ENCODE measurements around the gene COLQ. TPM values are rescaled to one million over a fixed set of nuclear protein-coding genes. Genes with fewer than 3 reads are reported as not detected.

The COLQ gene
- total RNA-seq, 1 experiment from 2014 or later, result 1.9 TPM

DNA sequence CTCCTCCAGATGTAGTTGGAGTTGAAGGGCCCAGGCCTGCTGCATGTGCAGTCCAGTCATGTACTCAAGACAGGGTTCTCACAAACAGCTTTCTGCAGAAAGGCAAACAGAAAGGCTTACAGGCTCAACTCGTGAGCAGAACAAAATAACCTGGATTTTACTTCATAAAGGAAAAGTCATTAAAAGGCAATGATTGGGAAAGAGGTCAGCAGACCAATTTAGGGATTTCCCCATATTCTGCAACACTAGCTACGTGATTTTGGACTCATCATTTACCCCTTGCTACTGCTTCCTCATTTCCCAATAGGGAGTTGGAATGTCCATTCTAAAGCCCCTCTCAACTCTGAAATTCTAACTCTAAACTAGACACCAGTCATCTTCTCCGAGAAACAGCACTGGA, 112.3 kb downstream of the COLQ start:
- BruUV-seq (replicated peaks), result no TSS peak
- intact Hi-C loops (cut with micrococcal nuclease), result no loop called here

More for the DNA sequence above, 112.3 kb downstream of the COLQ start:
- no peak overlapping the region for H3K9ac ChIP-seq (ENCODE audit: low read length)
- no peak overlapping the region for H2AFZ ChIP-seq (ENCODE audit: low read depth, low read length, poor library complexity, severe bottlenecking)
- H3K9me2 ChIP-seq (ENCODE audit: insufficient read depth), result no peaks in the 10 kb centered on the region
- ChIA-PET POLR2A (no interaction called here), RAD21 (ENCODE audit: low non-redundant PET in 1 of 2, low total read pairs in 2 of 2, uncharacterized antibody in 2 of 2, unreplicated experiment in 2 of 2) (no interaction called here), CTCF (no interaction called here)
- H3K27me3 ChIP-seq (ENCODE audit: insufficient read depth, low read length), result no peaks in the 10 kb centered on the region
- H4K20me1 ChIP-seq (ENCODE audit: insufficient read depth), result no peaks in the 10 kb centered on the region
- ATAC-seq (no peak), DNase-seq (ENCODE audit: low read depth, low spot score) (no peak)
- H3K27ac ChIP-seq (ENCODE audit: low read depth, low read length), result no peak overlapping the region
- no peak for TF ChIP-seq SP1 (IDR thresholded peaks at IDR 0.05; ENCODE audit: low read depth)
- TF ChIP-seq, protein P1, sequence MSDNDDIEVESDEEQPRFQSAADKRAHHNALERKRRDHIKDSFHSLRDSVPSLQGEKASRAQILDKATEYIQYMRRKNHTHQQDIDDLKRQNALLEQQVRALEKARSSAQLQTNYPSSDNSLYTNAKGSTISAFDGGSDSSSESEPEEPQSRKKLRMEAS (IDR thresholded peaks at IDR 0.05), result no peak
- TF ChIP-seq, protein P2, sequence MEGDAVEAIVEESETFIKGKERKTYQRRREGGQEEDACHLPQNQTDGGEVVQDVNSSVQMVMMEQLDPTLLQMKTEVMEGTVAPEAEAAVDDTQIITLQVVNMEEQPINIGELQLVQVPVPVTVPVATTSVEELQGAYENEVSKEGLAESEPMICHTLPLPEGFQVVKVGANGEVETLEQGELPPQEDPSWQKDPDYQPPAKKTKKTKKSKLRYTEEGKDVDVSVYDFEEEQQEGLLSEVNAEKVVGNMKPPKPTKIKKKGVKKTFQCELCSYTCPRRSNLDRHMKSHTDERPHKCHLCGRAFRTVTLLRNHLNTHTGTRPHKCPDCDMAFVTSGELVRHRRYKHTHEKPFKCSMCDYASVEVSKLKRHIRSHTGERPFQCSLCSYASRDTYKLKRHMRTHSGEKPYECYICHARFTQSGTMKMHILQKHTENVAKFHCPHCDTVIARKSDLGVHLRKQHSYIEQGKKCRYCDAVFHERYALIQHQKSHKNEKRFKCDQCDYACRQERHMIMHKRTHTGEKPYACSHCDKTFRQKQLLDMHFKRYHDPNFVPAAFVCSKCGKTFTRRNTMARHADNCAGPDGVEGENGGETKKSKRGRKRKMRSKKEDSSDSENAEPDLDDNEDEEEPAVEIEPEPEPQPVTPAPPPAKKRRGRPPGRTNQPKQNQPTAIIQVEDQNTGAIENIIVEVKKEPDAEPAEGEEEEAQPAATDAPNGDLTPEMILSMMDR (IDR thresholded peaks at IDR 0.05 in 2 of 3, conservative IDR thresholded peaks at IDR 0.05 in 1 of 3; ENCODE audit: borderline replicate concordance in 1 of 3, insufficient read depth in 1 of 3, low read depth in 2 of 3, low read length in 2 of 3), result no peak
- no peak for TF ChIP-seq EZH2 (IDR thresholded peaks at IDR 0.05)
- no peak for TF ChIP-seq EZH2phosphoT487 (IDR thresholded peaks at IDR 0.05; ENCODE audit: borderline replicate concordance)
- TF ChIP-seq CBX3 (IDR thresholded peaks at IDR 0.05; ENCODE audit: low read depth), result no peak
- TF ChIP-seq, protein P3, sequence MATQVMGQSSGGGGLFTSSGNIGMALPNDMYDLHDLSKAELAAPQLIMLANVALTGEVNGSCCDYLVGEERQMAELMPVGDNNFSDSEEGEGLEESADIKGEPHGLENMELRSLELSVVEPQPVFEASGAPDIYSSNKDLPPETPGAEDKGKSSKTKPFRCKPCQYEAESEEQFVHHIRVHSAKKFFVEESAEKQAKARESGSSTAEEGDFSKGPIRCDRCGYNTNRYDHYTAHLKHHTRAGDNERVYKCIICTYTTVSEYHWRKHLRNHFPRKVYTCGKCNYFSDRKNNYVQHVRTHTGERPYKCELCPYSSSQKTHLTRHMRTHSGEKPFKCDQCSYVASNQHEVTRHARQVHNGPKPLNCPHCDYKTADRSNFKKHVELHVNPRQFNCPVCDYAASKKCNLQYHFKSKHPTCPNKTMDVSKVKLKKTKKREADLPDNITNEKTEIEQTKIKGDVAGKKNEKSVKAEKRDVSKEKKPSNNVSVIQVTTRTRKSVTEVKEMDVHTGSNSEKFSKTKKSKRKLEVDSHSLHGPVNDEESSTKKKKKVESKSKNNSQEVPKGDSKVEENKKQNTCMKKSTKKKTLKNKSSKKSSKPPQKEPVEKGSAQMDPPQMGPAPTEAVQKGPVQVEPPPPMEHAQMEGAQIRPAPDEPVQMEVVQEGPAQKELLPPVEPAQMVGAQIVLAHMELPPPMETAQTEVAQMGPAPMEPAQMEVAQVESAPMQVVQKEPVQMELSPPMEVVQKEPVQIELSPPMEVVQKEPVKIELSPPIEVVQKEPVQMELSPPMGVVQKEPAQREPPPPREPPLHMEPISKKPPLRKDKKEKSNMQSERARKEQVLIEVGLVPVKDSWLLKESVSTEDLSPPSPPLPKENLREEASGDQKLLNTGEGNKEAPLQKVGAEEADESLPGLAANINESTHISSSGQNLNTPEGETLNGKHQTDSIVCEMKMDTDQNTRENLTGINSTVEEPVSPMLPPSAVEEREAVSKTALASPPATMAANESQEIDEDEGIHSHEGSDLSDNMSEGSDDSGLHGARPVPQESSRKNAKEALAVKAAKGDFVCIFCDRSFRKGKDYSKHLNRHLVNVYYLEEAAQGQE (IDR thresholded peaks at IDR 0.05; ENCODE audit: low read depth), result no peak
- no peak for TF ChIP-seq ELF1 (IDR thresholded peaks at IDR 0.05; ENCODE audit: borderline replicate concordance, low read depth)
- no peak for TF ChIP-seq TCF7L2 (IDR thresholded peaks at IDR 0.05; ENCODE audit: borderline replicate concordance, extremely low read depth, insufficient read depth, insufficient read length)
- no peak for TF ChIP-seq YY1 (IDR thresholded peaks at IDR 0.05; ENCODE audit: extremely low read depth, insufficient replicate concordance, low read depth, low read length)
- no peak for TF ChIP-seq SRF (IDR thresholded peaks at IDR 0.05; ENCODE audit: low read depth)
- no peak for TF ChIP-seq POLR2A (IDR thresholded peaks at IDR 0.05; ENCODE audit: borderline replicate concordance, extremely low read depth, insufficient read depth, insufficient read length)
- TF ChIP-seq, protein P4, sequence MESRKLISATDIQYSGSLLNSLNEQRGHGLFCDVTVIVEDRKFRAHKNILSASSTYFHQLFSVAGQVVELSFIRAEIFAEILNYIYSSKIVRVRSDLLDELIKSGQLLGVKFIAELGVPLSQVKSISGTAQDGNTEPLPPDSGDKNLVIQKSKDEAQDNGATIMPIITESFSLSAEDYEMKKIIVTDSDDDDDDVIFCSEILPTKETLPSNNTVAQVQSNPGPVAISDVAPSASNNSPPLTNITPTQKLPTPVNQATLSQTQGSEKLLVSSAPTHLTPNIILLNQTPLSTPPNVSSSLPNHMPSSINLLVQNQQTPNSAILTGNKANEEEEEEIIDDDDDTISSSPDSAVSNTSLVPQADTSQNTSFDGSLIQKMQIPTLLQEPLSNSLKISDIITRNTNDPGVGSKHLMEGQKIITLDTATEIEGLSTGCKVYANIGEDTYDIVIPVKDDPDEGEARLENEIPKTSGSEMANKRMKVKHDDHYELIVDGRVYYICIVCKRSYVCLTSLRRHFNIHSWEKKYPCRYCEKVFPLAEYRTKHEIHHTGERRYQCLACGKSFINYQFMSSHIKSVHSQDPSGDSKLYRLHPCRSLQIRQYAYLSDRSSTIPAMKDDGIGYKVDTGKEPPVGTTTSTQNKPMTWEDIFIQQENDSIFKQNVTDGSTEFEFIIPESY (IDR thresholded peaks at IDR 0.05; ENCODE audit: extremely low read depth, insufficient replicate concordance, low read length), result no peak
- no peak for TF ChIP-seq POLR2AphosphoS5 (IDR thresholded peaks at IDR 0.05; ENCODE audit: low read depth, low read length)
- TF ChIP-seq EGR1 (IDR thresholded peaks at IDR 0.05; ENCODE audit: low read depth), result no peak
- TF ChIP-seq JUND (IDR thresholded peaks at IDR 0.05), result no peak
- TF ChIP-seq SIN3A (IDR thresholded peaks at IDR 0.05; ENCODE audit: low read depth), result no peak
- H3K36me3 ChIP-seq (ENCODE audit: control insufficient read depth in 1 of 2, insufficient read depth in 2 of 2, low read length in 2 of 2), result peaks cover 14 to 16% of the 10 kb centered on the region in 2 experiments; a peak in 3 of 4 replicates
- H3K79me2 ChIP-seq (ENCODE audit: insufficient read depth, low read length), result no peaks in the 10 kb centered on the region
- H3K4me1 ChIP-seq (ENCODE audit: control insufficient read depth in 1 of 2, insufficient read depth in 2 of 2, low read length in 2 of 2), result no peaks in the 10 kb centered on the region
- no peaks in the 10 kb centered on the region for H3K9me3 ChIP-seq (ENCODE audit: control insufficient read depth in 1 of 2, insufficient read depth in 1 of 2, low read depth in 1 of 2, low read length in 2 of 2)
- H3K4me3 ChIP-seq (replicated peaks in 1 of 2; ENCODE audit: low read depth in 1 of 2, low read length in 2 of 2), result no peak overlapping the region
- no peak overlapping the region for H3K4me2 ChIP-seq (ENCODE audit: low read length)
